ENCODE data around the gene MAOB.
"Not testable (repeated sequence)": the region's sequence is repeated elsewhere in the genome, so short reads cannot be mapped to it uniquely, and the experiment has no call there.

The MAOB gene

GRCh38 chrX:43750248-43750676 is 132.0 kb downstream of the MAOB start:
- peak; percentile 25 for DNase-seq

GRCh38 chrX:43747476-43747875 is 134.8 kb downstream of the MAOB start:
- DNase-seq = no peak

- DNase-seq = no peak
Observed at GRCh38 chrX:43745938-43746721, 136.1 kb downstream of the MAOB start.

GRCh38 chrX:43744284-43744683 is 138.0 kb downstream of the MAOB start:
- DNase-seq = no peak

- no peak for DNase-seq
Observed at GRCh38 chrX:43743100-43743822, 139.0 kb downstream of the MAOB start.

- no peak for DNase-seq
Observed at GRCh38 chrX:43741843-43742573, 140.2 kb downstream of the MAOB start.

- DNase-seq = no peak
Observed at GRCh38 chrX:43735957-43736356, 146.3 kb downstream of the MAOB start.

- no peak for DNase-seq
Observed at GRCh38 chrX:43735534-43735933, 146.7 kb downstream of the MAOB start.

GRCh38 chrX:43734444-43734843 is 147.8 kb downstream of the MAOB start:
- no peak for DNase-seq

- DNase-seq = no peak
Observed at GRCh38 chrX:43733699-43734098, 148.6 kb downstream of the MAOB start.

GRCh38 chrX:43731086-43731485 is 151.2 kb downstream of the MAOB start:
- DNase-seq = no peak

GRCh38 chrX:43728966-43729365 is 153.3 kb downstream of the MAOB start:
- no peak for DNase-seq

GRCh38 chrX:43728002-43728401 is 154.2 kb downstream of the MAOB start:
- DNase-seq = peak; percentile 2

- DNase-seq = not testable (repeated sequence)
Observed at GRCh38 chrX:43727254-43727653, 155.0 kb downstream of the MAOB start.

- not testable (repeated sequence) for DNase-seq
Observed at GRCh38 chrX:43725227-43725626, 157.0 kb downstream of the MAOB start.

- no peak for DNase-seq
Observed at GRCh38 chrX:43720961-43721360, 161.3 kb downstream of the MAOB start.

- no peak for DNase-seq
Observed at GRCh38 chrX:43720082-43720481, 162.2 kb downstream of the MAOB start.

GRCh38 chrX:43718956-43719355 is 163.3 kb downstream of the MAOB start:
- no peak for DNase-seq

- no peak for DNase-seq
Observed at GRCh38 chrX:43718546-43718945, 163.7 kb downstream of the MAOB start.

- no peak for DNase-seq
Observed at GRCh38 chrX:43718081-43718480, 164.2 kb downstream of the MAOB start.

GRCh38 chrX:43717161-43717560 is 165.1 kb downstream of the MAOB start:
- no peak for DNase-seq

GRCh38 chrX:43716696-43717095 is 165.6 kb downstream of the MAOB start:
- no peak for DNase-seq
